MM.1S (cell line): ENCODE results near the gene TENT5C.

Experiments
- DNase-seq: peaks from one replicate; pipeline ENCODE4 v3.0.0-alpha.2; 2015
- H2AFZ ChIP-seq: fragments of 300-600 bp; sonication (generic); 2 replicates; pipeline ENCODE4 v1.6.0; 2016; ENCODE audit warnings: antibody characterized with exemption, low read length
- H3F3A ChIP-seq: fragments of 300-600 bp; sonication (generic); 2 replicates; pipeline ENCODE4 v1.6.1; 2016; ENCODE audit warnings: mild to moderate bottlenecking, antibody characterized with exemption, low read length, moderate library complexity, mixed read lengths; ENCODE audit not compliant: insufficient read depth
- H3K27ac ChIP-seq: fragments of 300-600 bp; sonication (generic); 2 replicates; pipeline ENCODE4 v1.5.1; 2016; ENCODE audit warnings: mild to moderate bottlenecking, low read length
- H3K27me3 ChIP-seq: fragments of 300-600 bp; sonication (generic); replicated peaks from 2 replicates; pipeline ENCODE4 v1.6.0; 2016; ENCODE audit warnings: low read length; ENCODE audit not compliant: insufficient read depth
- H3K36me3 ChIP-seq: fragments of 300-600 bp; sonication (generic); replicated peaks from 2 replicates; pipeline ENCODE4 v1.6.1; 2016; ENCODE audit warnings: mild to moderate bottlenecking, low read length, mixed read lengths; ENCODE audit not compliant: insufficient read depth
- H3K4me1 ChIP-seq: fragments of 300-600 bp; sonication (generic); 2 replicates; pipeline ENCODE4 v1.6.1; 2016; ENCODE audit warnings: low read length, mixed read lengths
- H3K4me2 ChIP-seq: fragments of 300-600 bp; sonication (generic); 2 replicates; pipeline ENCODE4 v1.6.0; 2016; ENCODE audit warnings: low read depth, low read length
- H3K4me3 ChIP-seq: fragments of 300-600 bp; sonication (generic); 2 replicates; pipeline ENCODE4 v1.5.1; 2016; ENCODE audit warnings: low read length, mixed read lengths
- H3K79me2 ChIP-seq: fragments of 300-600 bp; sonication (generic); 2 replicates; pipeline ENCODE4 v1.6.1; 2016; ENCODE audit warnings: mixed run types, low read length, mixed read lengths
- H3K9ac ChIP-seq: fragments of 300-600 bp; sonication (generic); 2 replicates; pipeline ENCODE4 v1.6.1; 2016; ENCODE audit warnings: low read length, mixed read lengths
- H3K9me2 ChIP-seq: fragments of 300-600 bp; sonication (generic); replicated peaks from 2 replicates; pipeline ENCODE4 v1.6.1; 2016; ENCODE audit warnings: mild to moderate bottlenecking, low read length, mixed read lengths; ENCODE audit not compliant: insufficient read depth
- H3K9me3 ChIP-seq: fragments of 300-600 bp; sonication (generic); replicated peaks from 2 replicates; pipeline ENCODE4 v1.6.1; 2016; ENCODE audit warnings: mild to moderate bottlenecking, low read length, mixed read lengths; ENCODE audit not compliant: insufficient read depth
- H4K20me1 ChIP-seq: fragments of 300-600 bp; sonication (generic); 2 replicates; pipeline ENCODE4 v1.6.1; 2016; ENCODE audit warnings: mild to moderate bottlenecking, low read length, moderate library complexity, mixed read lengths; ENCODE audit not compliant: insufficient read depth
- EZH2 ChIP-seq: fragments of 300-600 bp; sonication (generic); optimal IDR thresholded peaks from 2 replicates; pipeline ENCODE3; 2017; ENCODE audit warnings: low read depth, mild to moderate bottlenecking, antibody characterized with exemption, low read length, mixed read lengths
- EZH2phosphoT487 ChIP-seq: fragments of 300-600 bp; sonication (generic); IDR thresholded peaks from 2 replicates; pipeline ENCODE4 v1.6.1; 2018; ENCODE audit warnings: antibody characterized with exemption, low read length
- TF ChIP-seq, protein P1 (sequence below): fragments of 300-600 bp; sonication (generic); IDR thresholded peaks from 2 replicates; pipeline ENCODE4 v1.5.1; 2016; ENCODE audit warnings: antibody characterized with exemption, low read length, mixed read lengths

The TENT5C gene

DNA sequence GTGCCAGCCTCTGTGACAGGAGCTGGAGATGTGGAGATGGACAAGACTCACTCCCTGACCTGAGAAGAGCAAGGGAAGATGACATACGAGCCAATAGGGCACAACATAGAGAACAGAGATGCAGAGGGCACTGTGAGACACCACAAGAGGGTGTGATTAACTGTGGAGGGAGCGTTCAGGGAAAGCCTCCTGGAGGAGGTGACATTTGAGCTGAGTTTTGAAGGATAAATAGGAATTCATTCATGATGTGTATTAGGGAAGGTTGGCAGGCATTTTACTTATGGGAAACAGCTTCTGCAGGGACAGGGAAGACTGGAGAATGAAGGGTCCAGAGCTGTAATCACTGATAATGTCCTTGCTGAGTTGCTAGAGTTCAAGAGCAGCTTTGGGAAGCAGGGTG, 25.0 kb upstream of the TENT5C start:
- H3K9ac ChIP-seq, result no peak overlapping the region
- no peaks in the 10 kb centered on the region for H3K9me3 ChIP-seq
- no peaks in the 10 kb centered on the region for H3K4me1 ChIP-seq
- H4K20me1 ChIP-seq, result no peaks in the 10 kb centered on the region
- no peaks in the 10 kb centered on the region for H3F3A ChIP-seq
- no peak for DNase-seq
- H3K79me2 ChIP-seq, result no peaks in the 10 kb centered on the region
- no peak overlapping the region for H3K27ac ChIP-seq
- no peaks in the 10 kb centered on the region for H3K27me3 ChIP-seq
- H3K4me3 ChIP-seq, result no peak overlapping the region
- no peak for TF ChIP-seq EZH2phosphoT487
- no peak for TF ChIP-seq EZH2
- TF ChIP-seq, protein P1, sequence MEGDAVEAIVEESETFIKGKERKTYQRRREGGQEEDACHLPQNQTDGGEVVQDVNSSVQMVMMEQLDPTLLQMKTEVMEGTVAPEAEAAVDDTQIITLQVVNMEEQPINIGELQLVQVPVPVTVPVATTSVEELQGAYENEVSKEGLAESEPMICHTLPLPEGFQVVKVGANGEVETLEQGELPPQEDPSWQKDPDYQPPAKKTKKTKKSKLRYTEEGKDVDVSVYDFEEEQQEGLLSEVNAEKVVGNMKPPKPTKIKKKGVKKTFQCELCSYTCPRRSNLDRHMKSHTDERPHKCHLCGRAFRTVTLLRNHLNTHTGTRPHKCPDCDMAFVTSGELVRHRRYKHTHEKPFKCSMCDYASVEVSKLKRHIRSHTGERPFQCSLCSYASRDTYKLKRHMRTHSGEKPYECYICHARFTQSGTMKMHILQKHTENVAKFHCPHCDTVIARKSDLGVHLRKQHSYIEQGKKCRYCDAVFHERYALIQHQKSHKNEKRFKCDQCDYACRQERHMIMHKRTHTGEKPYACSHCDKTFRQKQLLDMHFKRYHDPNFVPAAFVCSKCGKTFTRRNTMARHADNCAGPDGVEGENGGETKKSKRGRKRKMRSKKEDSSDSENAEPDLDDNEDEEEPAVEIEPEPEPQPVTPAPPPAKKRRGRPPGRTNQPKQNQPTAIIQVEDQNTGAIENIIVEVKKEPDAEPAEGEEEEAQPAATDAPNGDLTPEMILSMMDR, result no peak
- H3K9me2 ChIP-seq, result no peaks in the 10 kb centered on the region
- H3K36me3 ChIP-seq, result no peaks in the 10 kb centered on the region
- H2AFZ ChIP-seq, result no peak overlapping the region
- H3K4me2 ChIP-seq, result no peak overlapping the region

DNA sequence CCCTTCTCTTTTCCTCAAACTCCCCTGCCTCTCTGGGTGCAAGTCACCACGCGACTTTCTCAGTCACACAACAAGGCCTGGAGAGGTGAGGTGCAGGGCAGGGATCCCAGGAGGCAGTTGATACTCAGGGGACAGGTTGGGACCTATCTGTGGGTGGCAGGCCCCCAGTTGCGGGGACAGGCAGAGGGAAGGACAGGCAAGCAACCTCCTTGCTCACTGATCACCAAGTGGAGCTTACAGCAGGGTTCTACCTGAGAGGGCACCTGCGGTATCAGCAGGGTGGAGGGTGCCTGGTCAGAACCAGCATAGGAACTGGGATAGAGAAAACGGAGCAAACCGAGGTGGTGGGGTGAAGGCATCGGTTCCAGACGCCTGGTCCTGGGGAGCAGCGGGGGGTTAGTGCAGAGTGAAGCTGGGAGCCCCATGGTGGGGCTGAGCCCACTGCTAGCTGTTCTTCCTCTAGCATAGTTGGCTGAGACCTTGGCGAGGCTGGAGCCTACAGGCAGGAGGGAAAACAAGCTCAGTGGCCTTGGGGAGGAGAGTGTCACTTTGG, 24.4 kb upstream of the TENT5C start:
- no peaks in the 10 kb centered on the region for H3F3A ChIP-seq
- H3K4me1 ChIP-seq, result no peaks in the 10 kb centered on the region
- no peak overlapping the region for H3K27ac ChIP-seq
- H3K36me3 ChIP-seq, result no peaks in the 10 kb centered on the region
- H3K9ac ChIP-seq, result no peak overlapping the region
- no peaks in the 10 kb centered on the region for H3K9me3 ChIP-seq
- H3K27me3 ChIP-seq, result no peaks in the 10 kb centered on the region
- TF ChIP-seq EZH2 (no peak), EZH2phosphoT487 (no peak)
- TF ChIP-seq, protein P1, result no peak
- H3K4me2 ChIP-seq, result no peak overlapping the region
- no peak overlapping the region for H3K4me3 ChIP-seq
- H3K9me2 ChIP-seq, result no peaks in the 10 kb centered on the region
- no peak overlapping the region for H2AFZ ChIP-seq
- DNase-seq, result no peak
- no peaks in the 10 kb centered on the region for H4K20me1 ChIP-seq
- H3K79me2 ChIP-seq, result no peaks in the 10 kb centered on the region

DNA sequence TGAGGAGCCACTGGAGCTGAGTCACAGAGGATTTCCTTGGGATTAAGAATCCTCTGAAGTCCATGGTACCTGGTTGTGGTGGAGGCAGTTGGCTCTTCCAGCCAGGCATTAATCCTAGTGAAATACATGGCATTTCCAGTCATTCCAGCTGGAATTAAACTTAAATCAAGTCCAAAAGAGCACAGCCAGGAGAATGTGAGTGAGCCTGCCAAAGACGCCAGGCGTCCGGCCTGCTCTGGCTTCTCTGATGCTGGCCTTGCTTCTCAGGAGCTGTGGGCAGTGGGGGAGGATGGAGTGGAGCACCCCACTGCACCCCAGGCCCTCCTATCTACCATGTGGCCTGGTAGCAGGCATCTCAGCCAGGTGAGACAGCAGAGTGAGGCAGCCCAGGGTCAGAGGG, 23.4 kb upstream of the TENT5C start:
- Histone ChIP-seq H3K9me2 (no peaks in the 10 kb centered on the region), H3F3A (no peaks in the 10 kb centered on the region), H2AFZ (no peak overlapping the region), H3K27ac (no peak overlapping the region), H3K4me1 (no peaks in the 10 kb centered on the region), H4K20me1 (no peaks in the 10 kb centered on the region), H3K9me3 (no peaks in the 10 kb centered on the region), H3K36me3 (no peaks in the 10 kb centered on the region), H3K4me2 (no peak overlapping the region), H3K4me3 (no peak overlapping the region), H3K9ac (no peak overlapping the region), H3K27me3 (no peaks in the 10 kb centered on the region), H3K79me2 (no peaks in the 10 kb centered on the region)
- no peak for DNase-seq
- no peak for TF ChIP-seq EZH2phosphoT487
- no peak for TF ChIP-seq EZH2
- TF ChIP-seq, protein P1, result no peak
